Skin epidermis (tissue), 12 donors: ENCODE results near the gene SLC20A1.

Source experiments
- H3K27ac ChIP-seq, 21 experiments: fragments of 200-600 bp; sonication (generic) in 11 of 21; one replicate each; pipeline ENCODE4 v1.5.0; 2020; ENCODE audit warnings: mild to moderate bottlenecking in 3 of 21, inconsistent platforms in 2 of 21, moderate library complexity in 2 of 21
- H3K4me3 ChIP-seq, 7 experiments: fragments of 200-600 bp; sonication (generic) in 2 of 7; one replicate each; pipeline ENCODE4 v1.5.0; 2020; ENCODE audit warnings: inconsistent platforms in 2 of 7, mild to moderate bottlenecking in 2 of 7, moderate library complexity in 1 of 7

Gene SLC20A1

DNA sequence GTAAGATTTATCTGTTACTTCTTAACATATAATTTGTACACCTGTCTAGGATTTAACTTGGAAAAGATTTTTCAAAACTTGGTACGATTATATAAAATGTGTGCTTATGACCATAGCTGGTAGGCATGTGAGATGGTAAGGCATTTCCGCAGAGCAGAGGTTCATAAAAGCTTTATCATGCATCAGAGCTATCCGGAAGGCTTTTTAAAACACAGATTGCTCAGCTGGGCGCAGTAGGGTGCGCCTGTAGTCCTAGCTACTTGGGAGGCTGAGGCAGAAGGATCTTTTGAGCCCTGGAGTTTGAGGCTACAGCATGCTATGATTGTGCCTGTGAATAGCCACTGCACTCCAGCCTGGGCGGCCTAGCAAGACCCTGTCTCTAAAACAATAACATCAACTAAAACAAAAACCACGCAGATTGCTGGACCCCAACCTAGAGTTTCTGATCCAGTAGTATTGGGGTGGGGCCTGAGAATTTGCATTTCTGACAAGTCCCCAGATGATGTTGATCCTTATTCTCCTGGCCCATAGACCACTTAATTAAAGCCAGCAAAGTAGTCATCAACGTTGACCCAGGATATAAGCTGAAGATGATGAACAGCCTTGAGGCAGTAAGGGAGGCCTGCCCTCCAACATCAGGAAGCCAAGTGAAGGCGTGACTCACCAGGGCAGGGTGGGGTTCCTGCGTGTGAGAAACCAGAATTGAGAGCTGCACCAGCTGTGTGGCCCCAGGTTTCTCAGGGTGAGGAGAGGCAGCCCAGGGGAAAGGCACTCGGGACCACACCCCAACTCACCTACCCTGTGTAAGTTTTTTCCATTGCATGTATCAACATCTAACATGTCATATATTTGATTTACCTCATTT is 21.6 kb upstream of the SLC20A1 start:
- Histone ChIP-seq H3K27ac (peak overlapping the region in 10 of 21 experiments; percentile 10 to 80 (median 52)), H3K4me3 (no peak overlapping the region)

DNA sequence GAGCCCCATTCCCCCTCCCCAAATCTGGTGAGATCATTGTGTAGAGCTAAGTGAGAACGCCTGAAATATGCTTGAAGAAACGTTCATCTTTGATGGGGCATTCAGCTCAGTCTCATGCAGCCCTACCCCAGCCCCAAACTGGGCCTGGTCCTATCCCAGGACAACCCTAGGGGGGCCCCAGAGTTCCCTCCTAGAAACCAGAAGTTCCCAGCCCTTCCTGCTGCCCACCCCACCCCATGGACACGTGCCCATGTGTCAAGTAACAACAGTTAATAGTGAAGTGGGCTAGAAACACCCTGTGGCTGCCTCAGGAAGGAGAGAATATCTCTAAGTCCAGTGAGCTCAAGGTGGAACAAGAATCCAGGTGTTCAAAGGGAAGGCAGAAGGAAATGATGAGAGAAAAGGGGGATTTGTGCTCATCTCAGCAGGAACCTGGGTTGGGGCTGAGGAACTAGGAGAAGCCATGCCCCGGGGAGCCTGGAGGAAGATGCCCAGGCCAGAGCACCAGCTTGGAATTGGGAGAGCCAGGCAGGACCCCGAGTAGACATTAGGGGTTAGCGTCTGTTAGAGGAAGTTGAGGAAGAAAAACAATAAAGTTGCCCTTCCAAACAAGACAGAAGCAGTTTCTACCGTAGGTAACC is 20.1 kb upstream of the SLC20A1 start:
- peak overlapping the region in 10 of 21 experiments; percentile 31 to 88 (median 80) for H3K27ac ChIP-seq

GRCh38 chr2:112626604-112627059 is 19.1 kb upstream of the SLC20A1 start:
- H3K27ac ChIP-seq: peak overlapping the region in 20 of 21 experiments; percentile 5 to 88 (median 72)

More for the DNA sequence above, 20.1 kb upstream of the SLC20A1 start:
- H3K4me3 ChIP-seq: no peak overlapping the region

DNA sequence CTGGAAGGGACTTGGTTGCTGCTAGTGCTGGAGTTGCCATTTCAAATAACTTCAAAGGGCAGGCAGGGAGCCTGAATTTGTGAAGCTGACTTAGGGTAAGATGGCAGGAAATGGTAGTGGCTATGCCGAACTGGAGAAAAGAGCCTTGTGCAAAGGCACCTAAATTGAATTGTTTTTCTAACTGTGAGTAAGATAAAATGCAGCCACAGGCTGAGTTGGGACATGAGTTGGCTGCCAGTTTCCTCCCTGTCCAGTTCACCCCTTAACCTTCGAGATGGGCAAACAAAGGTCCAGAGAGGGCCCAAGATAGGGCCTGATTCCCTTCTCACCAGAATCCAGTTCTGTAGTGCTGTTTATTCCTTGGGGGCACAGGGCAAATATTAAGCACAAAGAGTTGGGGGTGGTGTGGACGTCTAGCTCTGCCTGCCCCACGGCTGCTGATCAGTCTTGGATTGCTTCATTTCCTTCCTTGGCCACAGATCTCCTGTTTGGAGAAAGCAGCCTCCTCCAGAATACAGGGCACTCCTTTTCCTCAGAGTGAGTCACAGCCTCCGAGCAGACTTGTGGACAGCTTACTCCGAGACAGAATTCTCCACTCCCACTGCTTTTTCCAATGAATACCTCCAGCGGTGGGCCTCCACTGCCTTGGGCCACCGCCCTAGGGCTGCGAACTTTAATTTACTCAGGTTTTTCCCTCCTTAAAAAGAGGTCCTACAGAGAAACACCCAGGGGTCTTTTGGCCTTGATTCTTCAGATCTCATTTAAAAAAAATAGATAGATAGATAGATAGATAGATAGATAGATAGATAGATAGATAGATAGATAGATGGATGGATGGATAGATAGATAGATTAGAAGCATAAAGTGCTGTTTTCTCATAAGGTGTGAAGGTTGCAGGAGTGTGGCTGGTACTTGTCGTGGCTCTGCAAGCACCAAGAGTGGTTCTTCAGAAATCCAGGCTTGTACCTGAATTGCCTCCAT is 18.4 kb upstream of the SLC20A1 start:
- H3K4me3 ChIP-seq: peak overlapping the region in 1 of 7 experiments; percentile 13
- peak overlapping the region in 20 of 21 experiments; percentile 5 to 88 (median 72) for H3K27ac ChIP-seq

More at GRCh38 chr2:112626604-112627059, 19.1 kb upstream of the SLC20A1 start:
- peak overlapping the region in 1 of 7 experiments; percentile 13 for H3K4me3 ChIP-seq

DNA sequence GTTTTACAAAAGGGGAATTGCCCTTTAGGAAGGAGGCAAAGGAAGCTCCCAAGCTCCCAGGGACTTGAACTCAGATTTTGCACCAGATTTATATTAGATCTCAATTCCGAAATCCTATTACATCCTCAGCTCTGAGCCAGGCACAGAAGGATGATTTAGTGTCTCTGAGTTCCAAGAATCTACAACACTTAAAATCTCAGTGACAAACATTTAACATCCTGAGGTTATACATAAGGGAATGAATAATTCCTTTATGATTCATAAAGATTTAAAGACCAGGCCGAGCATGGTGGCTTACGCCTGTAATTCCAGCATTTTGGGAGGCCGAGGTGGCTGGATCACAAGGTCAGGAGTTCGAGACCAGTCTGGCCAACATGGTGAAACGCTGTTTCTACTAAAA is 16.5 kb upstream of the SLC20A1 start:
- Histone ChIP-seq H3K27ac (peak overlapping the region in 2 of 21 experiments; percentile 80 to 81), H3K4me3 (no peak overlapping the region)

GRCh38 chr2:112629823-112630222 is 15.9 kb upstream of the SLC20A1 start:
- no peak overlapping the region for H3K4me3 ChIP-seq
- peak overlapping the region in 7 of 21 experiments; percentile 43 to 81 (median 61) for H3K27ac ChIP-seq

DNA sequence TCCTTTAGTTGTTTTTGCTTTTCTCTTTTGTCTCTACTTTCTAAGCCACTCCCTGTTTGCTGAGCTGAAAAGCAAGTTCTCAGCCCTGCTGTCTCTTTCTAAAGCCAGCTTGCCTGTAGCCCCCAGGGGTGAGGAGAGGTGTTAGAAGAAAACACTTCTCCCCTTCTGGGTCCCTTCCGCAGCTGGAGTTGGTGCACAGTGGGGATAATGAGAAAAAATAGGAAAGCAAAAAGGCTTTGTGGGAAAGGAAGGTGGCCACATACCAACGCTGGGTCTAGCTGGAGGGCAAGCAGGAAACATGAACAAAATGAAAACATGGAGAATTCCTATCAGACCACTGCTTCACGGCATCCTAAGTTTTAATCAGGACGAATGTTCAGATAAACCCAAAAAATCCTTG is 15.5 kb upstream of the SLC20A1 start:
- Histone ChIP-seq H3K27ac (peak overlapping the region in 13 of 21 experiments; percentile 26 to 81 (median 56)), H3K4me3 (no peak overlapping the region)

GRCh38 chr2:112633708-112634107 is 12.0 kb upstream of the SLC20A1 start:
- no peak overlapping the region for H3K4me3 ChIP-seq
- peak overlapping the region in 2 of 21 experiments; percentile 1 to 51 for H3K27ac ChIP-seq

- H3K4me3 ChIP-seq: no peak overlapping the region
- H3K27ac ChIP-seq: peak overlapping the region in 4 of 21 experiments; percentile 16 to 51 (median 44)
Observed at GRCh38 chr2:112634153-112634873, 11.4 kb upstream of the SLC20A1 start.

- Histone ChIP-seq H3K4me3 (no peak overlapping the region), H3K27ac (peak overlapping the region in 3 of 21 experiments; percentile 16 to 55 (median 51))
Observed at GRCh38 chr2:112634874-112635157, 10.9 kb upstream of the SLC20A1 start.

DNA sequence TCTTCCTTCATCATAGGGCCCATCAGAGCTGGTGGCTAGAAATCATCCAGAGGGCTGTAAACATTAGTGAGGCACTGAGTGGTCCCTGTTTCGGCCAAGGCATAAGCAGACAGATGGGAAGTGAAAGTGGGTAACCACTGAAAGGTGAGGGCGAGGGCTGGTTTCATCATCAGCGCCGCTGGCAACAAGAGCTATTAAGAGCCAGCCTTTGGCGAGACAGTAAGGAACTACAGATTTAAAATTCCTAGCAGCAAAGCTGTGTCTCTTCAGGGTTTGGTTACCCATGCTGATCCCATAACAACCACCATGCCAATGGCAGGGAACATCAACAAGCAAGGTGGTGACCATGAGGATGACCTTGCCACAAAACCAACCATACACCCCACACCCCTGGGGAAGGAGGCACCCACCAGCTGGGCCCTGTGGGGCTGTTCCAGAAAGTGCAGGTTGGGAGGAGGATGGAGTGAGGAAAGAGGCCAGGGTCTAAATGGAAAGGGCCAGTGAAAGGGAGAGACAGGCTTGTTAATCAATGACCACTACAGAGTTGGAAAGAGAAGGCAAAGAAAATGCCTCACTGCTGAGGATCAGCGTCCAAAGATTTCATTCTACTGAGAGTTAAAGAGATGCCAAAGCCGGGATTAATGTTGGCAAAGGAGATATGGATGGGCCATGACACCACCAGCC is 9.0 kb upstream of the SLC20A1 start:
- Histone ChIP-seq H3K4me3 (no peak overlapping the region), H3K27ac (no peak overlapping the region)

DNA sequence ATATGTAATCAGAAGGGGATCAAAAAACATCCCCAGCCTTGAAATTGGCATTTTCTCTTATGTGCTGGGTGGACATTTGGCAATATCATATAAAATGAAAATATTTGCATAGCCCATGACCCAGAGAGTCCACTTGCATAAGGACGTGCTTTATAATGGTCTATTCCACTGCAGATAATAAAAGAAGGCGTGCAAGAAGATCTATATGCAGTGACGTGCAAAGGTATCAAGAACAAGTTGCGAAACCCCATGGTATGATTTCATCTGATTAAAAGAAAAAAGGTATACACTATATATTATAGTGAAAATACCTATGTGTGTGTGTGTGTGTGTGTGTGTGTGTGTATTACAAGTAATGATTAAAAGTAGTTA is 8.5 kb upstream of the SLC20A1 start:
- Histone ChIP-seq H3K4me3 (no peak overlapping the region), H3K27ac (no peak overlapping the region)

GRCh38 chr2:112639936-112640335 is 5.8 kb upstream of the SLC20A1 start:
- Histone ChIP-seq H3K27ac (peak overlapping the region in 4 of 21 experiments; percentile 5 to 83 (median 34)), H3K4me3 (no peak overlapping the region)

DNA sequence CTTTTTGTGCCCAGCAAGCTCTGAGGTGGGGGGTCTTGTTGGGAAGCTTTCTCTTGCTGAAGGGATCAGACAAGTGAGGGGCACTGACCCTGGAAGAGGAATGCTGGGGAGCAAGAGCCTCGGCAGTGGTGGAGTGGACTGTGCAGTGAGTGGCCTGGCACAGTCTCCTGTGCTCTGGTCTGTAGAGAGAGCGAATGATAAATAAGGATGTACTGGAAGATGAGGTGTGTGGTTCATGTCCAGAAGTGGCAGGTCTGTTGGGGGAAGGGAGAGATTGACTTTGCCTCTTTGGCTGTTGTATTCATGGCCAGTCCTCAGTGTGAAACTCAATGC is 5.3 kb upstream of the SLC20A1 start:
- Histone ChIP-seq H3K27ac (peak overlapping the region in 5 of 21 experiments; percentile 5 to 83 (median 22)), H3K4me3 (no peak overlapping the region)

- Histone ChIP-seq H3K4me3 (no peak overlapping the region), H3K27ac (peak overlapping the region in 12 of 21 experiments; percentile 1 to 83 (median 40))
Observed at GRCh38 chr2:112640800-112641675, 4.7 kb upstream of the SLC20A1 start.

DNA sequence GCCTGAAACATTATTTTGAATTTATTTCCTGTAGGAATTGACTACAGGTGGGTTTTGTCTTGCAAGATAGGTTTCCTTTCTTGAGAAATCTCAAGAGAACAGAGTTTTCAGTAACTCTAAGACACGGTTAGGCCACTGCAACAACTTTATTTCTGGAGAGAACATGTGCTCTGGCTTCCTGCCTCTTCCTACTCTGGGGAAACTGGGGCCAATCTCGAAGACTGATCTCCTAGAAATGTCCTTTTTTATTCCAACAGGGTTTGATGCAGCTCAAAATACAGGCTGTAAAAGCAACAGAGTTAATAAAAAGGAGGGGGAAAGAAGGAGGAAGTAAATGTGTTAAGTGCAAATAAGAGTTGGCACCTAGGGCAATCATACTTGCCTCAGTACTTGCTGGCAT is 4.0 kb upstream of the SLC20A1 start:
- H3K4me3 ChIP-seq: no peak overlapping the region
- H3K27ac ChIP-seq: peak overlapping the region in 7 of 21 experiments; percentile 1 to 83 (median 63)

DNA sequence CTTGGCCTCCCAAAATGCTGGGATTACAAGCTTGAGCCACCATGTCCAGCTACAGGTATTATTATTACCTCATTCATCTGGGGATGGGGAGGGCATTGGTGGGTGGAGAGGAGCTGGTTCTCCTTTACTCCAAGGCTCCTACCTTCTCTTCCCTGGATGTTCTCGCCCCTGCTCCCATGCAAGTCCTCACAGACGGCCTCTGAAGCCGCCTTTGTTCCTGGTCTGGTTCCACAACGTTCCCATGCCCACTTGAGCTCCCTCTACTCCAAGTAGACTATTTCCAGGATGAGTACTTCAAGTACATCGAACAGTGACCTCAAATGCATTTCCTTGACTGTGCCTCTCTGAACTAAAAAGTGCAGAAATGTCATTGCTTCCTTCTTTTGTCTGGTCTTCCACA is 3.2 kb upstream of the SLC20A1 start:
- no peak overlapping the region for H3K4me3 ChIP-seq
- H3K27ac ChIP-seq: no peak overlapping the region

DNA sequence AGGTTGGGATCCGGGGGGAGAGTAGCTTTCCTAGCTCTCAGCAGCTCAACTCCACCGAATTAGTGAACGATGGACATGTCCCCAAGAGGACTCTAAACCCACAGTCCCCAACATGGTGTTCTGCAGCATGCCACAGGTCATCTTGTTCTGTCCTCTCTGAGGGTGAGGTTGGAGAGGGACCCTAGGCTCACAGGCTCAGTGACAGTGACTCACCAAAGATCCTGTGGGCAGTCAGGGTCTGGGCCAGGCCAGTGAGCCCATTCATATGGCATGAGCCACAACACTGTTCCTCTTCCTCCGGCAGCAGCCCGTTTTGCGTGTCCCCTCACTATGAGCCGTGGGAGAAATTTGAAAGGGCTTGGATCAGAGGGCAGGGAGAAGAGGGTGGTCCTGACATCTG is 2.8 kb upstream of the SLC20A1 start:
- H3K27ac ChIP-seq: no peak overlapping the region
- no peak overlapping the region for H3K4me3 ChIP-seq
